SU-DHL-6 (cell line): ENCODE measurements around the gene AFF3.

ENCODE experiments used
- CTCF ChIP-seq: fragments of 200-600 bp; sonication (generic); IDR thresholded peaks from one replicate; pipeline ENCODE4 v1.5.1; 2017; ENCODE audit warnings: antibody characterized with exemption, mild to moderate bottlenecking, low read length, moderate library complexity; ENCODE audit not compliant: insufficient read depth, poor library complexity, severe bottlenecking
- EZH2phosphoT487 ChIP-seq: fragments of 200-600 bp; sonication (generic), shearing (Covaris generic); conservative IDR thresholded peaks from 2 replicates; pipeline ENCODE4 v1.6.1; 2018; ENCODE audit warnings: mild to moderate bottlenecking, antibody characterized with exemption, low read length, moderate library complexity, mixed read lengths

GRCh38 chr2:99706735-99707134 is 435.7 kb downstream of the AFF3 start:
- no peak for TF ChIP-seq CTCF
- TF ChIP-seq EZH2phosphoT487, result no peak
